HG03097 (cell line): ENCODE results near the gene RNU2-63P.
"Not testable (repeated sequence)": the region's sequence is repeated elsewhere in the genome, so short reads cannot be mapped to it uniquely, and the experiment has no call there.

Source experiments
- ATAC-seq: cut with Tn5 transposase; IDR thresholded peaks from one replicate; pipeline ENCODE4 v1.9.1; 2021; ENCODE audit not compliant: unreplicated experiment, low FRiP score

Gene RNU2-63P

GRCh38 chr2:87992569-87992968, 23.8 kb downstream of the RNU2-63P start:
- not testable (repeated sequence) for ATAC-seq

- ATAC-seq = not testable (repeated sequence)
Measured at GRCh38 chr2:87987473-87987872, 28.9 kb downstream of the RNU2-63P start.

DNA sequence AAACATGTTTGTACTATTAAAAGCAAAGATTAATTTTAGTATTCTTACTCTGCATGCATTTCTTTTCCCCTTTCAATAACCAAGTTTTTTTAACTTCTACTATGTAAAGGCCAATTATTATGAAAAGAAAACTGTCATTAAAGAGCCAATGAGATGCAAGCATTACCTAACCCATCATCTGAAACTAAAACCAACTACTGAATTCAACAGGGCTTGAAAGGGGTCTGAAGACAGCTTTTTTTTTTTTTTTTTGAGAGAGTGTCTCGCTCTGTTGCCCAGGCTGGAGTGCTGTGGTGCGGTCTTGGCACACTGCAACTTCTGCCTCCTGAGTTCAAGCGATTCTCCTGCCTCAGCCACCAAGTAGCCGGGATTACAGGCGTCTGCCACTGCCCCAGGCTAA, 30.4 kb downstream of the RNU2-63P start:
- not testable (repeated sequence) for ATAC-seq

GRCh38 chr2:87981182-87981581, 35.2 kb downstream of the RNU2-63P start:
- ATAC-seq = not testable (repeated sequence)

- not testable (repeated sequence) for ATAC-seq
Measured at GRCh38 chr2:87972385-87972784, 44.0 kb downstream of the RNU2-63P start.
